GM12892 (cell line): ENCODE data around the gene YPEL1.

Experiments
- DNase-seq: peaks from one replicate; pipeline ENCODE4 v3.0.0; 2011; ENCODE audit not compliant: insufficient read length
- FAIRE-seq: peaks from 2 replicates; lab custom pipeline; 2011; peaks lifted over from hg19 to GRCh38; lab: Jason Lieb, UNC
- POLR2A ChIP-seq: IDR thresholded peaks from 2 replicates; pipeline ENCODE4 v1.6.1; 2011; ENCODE audit warnings: low read depth, low read length, control low read depth
- POLR2AphosphoS5 ChIP-seq: IDR thresholded peaks from 2 replicates; pipeline ENCODE4 v1.6.1; 2011; ENCODE audit warnings: low read depth, low read length, control low read depth
- TAF1 ChIP-seq: IDR thresholded peaks from 2 replicates; pipeline ENCODE4 v1.6.1; 2011; ENCODE audit warnings: low read depth, mild to moderate bottlenecking, control low read depth, low read length, borderline replicate concordance

The YPEL1 gene

GRCh38 chr22:21702094-21702493 is 33.5 kb downstream of the YPEL1 start:
- TF ChIP-seq TAF1 (no peak), POLR2A (no peak), POLR2AphosphoS5 (no peak)
- no peak for FAIRE-seq

DNA sequence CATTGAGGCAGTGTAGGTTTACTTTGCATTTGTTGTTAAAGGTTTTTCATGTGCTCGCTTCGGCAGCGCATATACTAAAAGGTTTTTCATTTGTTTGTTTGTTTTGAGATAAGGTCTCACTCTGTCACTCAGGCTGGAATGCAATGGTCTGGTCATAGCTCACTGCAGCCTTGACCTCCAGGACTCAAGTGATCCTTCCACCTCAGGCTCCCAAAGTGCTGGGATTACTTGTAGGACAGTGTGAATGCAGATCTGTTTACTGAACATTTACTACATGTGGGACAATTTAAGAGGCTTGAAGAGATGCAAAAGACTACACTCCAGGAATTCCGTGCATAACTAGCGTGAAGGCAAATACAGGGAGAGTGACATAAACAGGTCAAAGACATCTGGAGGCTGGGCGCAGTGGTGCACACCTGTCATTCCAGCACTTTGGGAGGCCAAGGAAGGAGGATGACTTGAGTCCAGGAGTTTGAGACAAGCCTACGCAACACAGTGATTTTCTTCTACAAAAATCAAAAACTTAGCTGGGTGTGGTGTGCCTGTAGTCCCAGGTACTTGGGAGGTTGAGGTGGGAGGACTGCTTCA is 34.1 kb downstream of the YPEL1 start:
- DNase-seq (no peak), FAIRE-seq (no peak)
- no peak for TF ChIP-seq POLR2AphosphoS5
- TF ChIP-seq POLR2A = no peak
- no peak for TF ChIP-seq TAF1

More at GRCh38 chr22:21702094-21702493, 33.5 kb downstream of the YPEL1 start:
- no peak for DNase-seq

- TF ChIP-seq TAF1 (no peak), POLR2A (no peak), POLR2AphosphoS5 (no peak)
- FAIRE-seq (no peak), DNase-seq (no peak)
Measured at GRCh38 chr22:21700822-21701221, 34.8 kb downstream of the YPEL1 start.

- DNase-seq = no peak
- no peak for FAIRE-seq
- no peak for TF ChIP-seq TAF1
- no peak for TF ChIP-seq POLR2AphosphoS5
- TF ChIP-seq POLR2A = no peak
Measured at GRCh38 chr22:21699643-21700042, 36.0 kb downstream of the YPEL1 start.

- no peak for TF ChIP-seq TAF1
- no peak for TF ChIP-seq POLR2AphosphoS5
- TF ChIP-seq POLR2A = no peak
- no peak for FAIRE-seq
- DNase-seq = no peak
Measured at GRCh38 chr22:21698430-21699329, 36.9 kb downstream of the YPEL1 start.

DNA sequence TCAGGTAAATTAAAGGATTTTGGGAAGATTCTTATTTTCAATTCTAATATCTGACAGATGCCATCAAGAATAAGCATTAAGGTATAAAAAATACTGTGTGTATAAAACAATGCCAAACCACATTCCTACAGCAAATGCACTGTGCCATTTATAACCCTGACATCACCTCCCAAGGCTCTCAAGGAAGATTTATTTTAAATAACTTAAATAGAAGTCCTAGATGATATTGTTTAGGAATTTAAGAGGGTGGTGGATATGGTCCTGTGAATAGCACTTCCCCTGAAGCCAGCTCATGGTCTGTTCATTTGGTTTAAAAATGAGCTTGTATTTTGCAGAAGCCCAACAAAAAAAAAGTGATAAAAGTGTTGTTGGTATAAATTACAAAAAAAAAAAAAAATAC is 37.7 kb downstream of the YPEL1 start:
- no peak for FAIRE-seq
- no peak for TF ChIP-seq POLR2A
- TF ChIP-seq TAF1 = no peak
- TF ChIP-seq POLR2AphosphoS5 = no peak
- DNase-seq = no peak

GRCh38 chr22:21697021-21697771 is 38.4 kb downstream of the YPEL1 start:
- no peak for FAIRE-seq
- no peak for TF ChIP-seq POLR2AphosphoS5
- TF ChIP-seq POLR2A = no peak
- no peak for TF ChIP-seq TAF1
- no peak for DNase-seq

DNA sequence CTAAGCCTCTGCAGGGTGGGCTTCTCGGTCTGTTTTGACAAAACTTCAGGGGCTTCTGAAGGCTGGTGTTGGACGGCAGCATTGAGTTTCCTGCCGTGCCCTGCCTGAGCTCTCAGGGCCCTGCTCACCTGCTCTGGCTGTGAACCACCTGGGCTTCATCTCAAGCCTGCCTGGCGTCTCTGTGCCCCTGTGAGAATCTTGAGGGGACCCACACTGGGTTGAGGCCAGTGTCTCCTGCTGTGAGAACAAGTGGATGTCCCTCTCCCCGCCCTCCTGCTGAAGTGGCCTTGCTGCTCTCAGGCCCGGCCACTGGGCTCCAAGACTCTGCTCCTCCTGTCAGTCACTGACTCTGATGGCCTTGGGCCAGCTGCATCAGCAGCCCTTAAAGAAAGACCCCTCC is 39.5 kb downstream of the YPEL1 start:
- DNase-seq (no peak), FAIRE-seq (no peak)
- TF ChIP-seq TAF1 = no peak
- no peak for TF ChIP-seq POLR2AphosphoS5
- no peak for TF ChIP-seq POLR2A

DNA sequence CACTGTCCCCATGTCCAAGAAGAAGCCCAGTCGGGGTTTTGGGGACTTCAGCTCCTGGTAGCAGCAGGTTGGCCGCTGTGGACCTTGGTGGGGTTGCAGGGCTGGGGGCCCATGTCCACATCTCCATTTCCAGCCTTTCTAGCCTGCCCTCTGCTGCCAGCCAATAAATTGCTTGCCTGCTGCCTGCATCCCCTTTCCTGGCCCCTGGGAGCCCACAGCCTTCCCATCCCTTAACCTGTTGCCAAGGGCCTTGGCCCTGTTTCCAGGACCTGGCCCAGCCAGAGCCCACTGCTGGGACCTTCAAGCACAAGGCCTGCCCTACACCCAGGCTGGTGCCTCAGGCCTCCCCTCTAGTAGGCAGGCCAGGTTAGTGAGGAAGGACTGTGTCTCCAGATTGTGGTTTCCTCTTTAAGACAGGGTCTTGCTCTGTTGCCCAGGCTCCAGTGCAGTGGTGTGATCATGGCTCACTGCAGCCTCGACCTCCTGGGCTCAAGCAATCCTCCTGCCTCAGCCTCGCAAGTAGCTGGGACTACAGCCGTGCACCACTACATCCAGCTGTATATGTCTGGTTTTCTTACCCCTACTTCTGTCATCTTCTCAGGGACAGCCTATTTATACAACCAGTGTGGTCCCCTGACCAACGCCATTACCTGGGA is 40.0 kb downstream of the YPEL1 start:
- FAIRE-seq (no peak), DNase-seq (no peak)
- TF ChIP-seq POLR2AphosphoS5 = no peak
- no peak for TF ChIP-seq POLR2A
- TF ChIP-seq TAF1 = no peak

DNA sequence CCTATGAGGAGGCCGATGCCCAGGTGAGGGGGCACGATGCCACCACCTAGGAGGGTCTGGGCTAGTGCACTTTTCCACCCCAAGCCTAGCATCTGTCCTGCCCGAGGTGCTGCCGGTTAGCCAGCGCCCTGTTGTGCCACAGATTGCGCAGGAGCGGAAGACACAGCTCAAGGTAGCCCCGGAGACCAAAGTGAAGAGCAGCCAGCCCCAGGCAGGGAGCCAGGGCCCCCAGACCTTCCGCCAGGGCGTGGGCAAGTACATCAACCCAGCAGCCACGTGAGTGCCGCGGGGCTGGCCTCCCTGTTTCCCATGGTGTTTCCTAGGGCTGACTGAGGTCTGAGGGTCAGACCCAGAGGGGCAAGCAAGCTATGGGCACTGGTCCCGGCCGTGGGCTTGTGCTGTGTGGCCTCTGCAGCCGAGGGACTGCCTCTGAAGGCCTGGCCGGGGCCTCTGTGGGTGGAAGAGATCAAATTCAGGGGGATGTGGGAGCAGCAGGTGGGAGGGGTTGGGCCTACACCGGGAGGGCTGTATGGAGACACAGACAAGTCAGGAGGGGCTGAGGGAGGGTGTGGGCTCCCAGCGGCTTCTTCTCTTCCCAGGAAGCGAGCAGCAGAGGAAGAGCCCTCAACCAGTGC is 40.7 kb downstream of the YPEL1 start:
- no peak for DNase-seq
- no peak for FAIRE-seq
- no peak for TF ChIP-seq POLR2AphosphoS5
- TF ChIP-seq TAF1 = no peak
- TF ChIP-seq POLR2A = no peak

DNA sequence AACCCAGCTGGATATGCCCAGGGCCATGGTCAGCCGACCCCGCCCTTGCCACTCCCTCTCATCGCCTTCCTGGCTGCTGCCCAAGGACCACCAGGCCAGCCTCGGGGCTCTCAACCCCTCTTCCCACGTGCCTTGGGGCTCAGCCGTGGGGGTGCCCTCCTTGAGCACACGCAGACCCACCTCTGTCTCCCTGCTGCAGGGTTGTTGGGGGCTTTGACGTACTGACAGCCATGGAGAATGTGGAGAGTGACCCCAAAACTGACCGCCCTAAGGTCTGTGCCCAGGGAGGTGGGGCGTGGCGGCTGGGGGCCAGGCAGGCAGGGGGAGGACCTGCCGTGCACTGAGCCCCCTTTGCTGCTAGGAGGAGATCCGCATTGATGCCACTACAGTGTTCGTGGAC is 41.2 kb downstream of the YPEL1 start:
- DNase-seq (no peak), FAIRE-seq (no peak)
- TF ChIP-seq POLR2A (no peak), POLR2AphosphoS5 (no peak)
